ENCODE measurements around the gene HSDL1.

The HSDL1 gene

DNA sequence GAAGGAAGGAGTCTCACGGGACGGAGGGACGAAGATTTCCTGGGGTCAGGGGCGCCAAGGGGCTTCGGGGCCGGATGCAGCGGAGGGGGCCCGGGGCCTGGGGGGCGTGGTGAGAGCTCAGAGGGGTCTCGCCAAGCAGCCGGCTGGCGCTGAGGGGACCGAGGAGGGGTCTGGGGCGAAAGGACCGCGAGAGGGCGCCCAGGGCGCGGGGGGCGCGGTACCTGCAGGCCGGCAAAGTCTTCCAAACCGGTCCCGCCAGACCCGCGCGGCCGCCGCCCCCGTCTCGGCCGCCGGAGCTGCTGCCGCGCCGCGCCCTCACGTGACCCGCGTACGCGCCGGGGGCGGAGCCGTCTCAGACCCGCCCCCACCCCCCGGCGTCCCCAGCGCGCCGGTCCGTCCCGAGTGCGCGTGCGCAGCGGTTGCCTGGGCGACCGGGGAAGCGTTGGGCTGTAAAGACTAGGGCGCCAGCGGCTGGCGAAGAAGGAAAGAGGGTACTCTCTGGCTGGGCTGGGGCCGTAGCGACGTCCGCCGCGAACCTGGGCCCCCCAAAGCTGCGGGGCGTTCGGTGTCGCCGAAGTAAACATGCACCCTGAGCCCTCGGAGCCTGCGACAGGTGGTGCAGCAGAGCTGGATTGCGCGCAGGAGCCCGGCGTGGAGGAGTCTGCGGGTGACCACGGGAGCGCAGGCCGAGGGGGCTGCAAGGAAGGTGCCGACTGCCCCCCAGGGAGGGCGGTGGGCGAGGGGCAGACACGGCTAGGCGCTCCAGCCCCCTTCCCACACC, at the start of gene HSDL1, which contains the start of gene DNAAF1:
Gene HSDL1, minus strand, starts transcription at position 319 of the 781 bp plus-strand sequence. CDS start 13,856 bp downstream, outside the sequence.
Gene DNAAF1, plus strand, starts transcription at position 450 of the 781 bp plus-strand sequence. Its CDS starts 133 bp downstream, at position 583.
- peak within 1 kb of the TSS; percentile 73 for H3K27ac ChIP-seq
- ChIA-PET POLR2A (ENCODE audit: low non-redundant PET) (interaction anchor here (0.6 to 1.4 kb wide), 2 partner anchors 9 to 33 kb away, joined by 3 to 4 read pairs; no protein-coding TSS in a partner anchor), CTCF (interaction anchor here (0.6 to 1.0 kb wide), 5 partner anchors 25 to 292 kb away, joined by 3 to 4 read pairs (median 4); no protein-coding TSS in a partner anchor)
- no peak for TF ChIP-seq CTCF (conservative IDR thresholded peaks at IDR 0.05; ENCODE audit: low read depth)
- peak; percentile 98 for DNase-seq (ENCODE audit: low spot score)

GRCh38 chr16:84194018-84194417, 49.0 kb upstream of the HSDL1 start:
- TF ChIP-seq CTCF (conservative IDR thresholded peaks at IDR 0.05; ENCODE audit: low read depth) = no peak
- ChIA-PET CTCF (no interaction called here), POLR2A (ENCODE audit: low non-redundant PET) (no interaction called here)
- no peak overlapping the region for H3K27ac ChIP-seq
- no peak for DNase-seq (ENCODE audit: low spot score)

- TF ChIP-seq CTCF (conservative IDR thresholded peaks at IDR 0.05; ENCODE audit: low read depth) = no peak
- CTCF ChIA-PET = no interaction called here
- POLR2A ChIA-PET (ENCODE audit: low non-redundant PET) = no interaction called here
- DNase-seq (ENCODE audit: low spot score) = no peak
- no peak overlapping the region for H3K27ac ChIP-seq
Measured at GRCh38 chr16:84193480-84193879, 48.5 kb upstream of the HSDL1 start.

DNA sequence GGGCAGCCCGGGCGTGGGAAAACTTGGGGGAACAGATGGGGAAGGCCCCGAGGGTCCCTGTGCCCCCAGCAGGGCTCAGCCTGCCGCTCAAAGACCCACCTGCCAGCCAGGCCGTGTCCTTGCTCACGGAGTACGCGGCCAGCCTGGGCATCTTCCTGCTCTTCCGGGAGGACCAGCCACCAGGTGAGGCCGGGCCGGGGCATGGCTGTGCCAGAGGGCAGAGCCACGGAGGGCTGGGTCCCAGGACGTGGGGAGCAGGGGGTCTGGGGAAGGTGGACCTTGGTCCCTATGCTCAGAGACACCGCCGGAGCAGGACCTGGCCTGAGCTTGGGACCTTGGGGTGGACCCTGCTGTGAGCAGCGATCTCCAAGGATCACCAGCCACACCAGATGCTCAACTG, 46.5 kb upstream of the HSDL1 start:
- POLR2A ChIA-PET (ENCODE audit: low non-redundant PET) = no interaction called here
- no peak for DNase-seq (ENCODE audit: low spot score)
- CTCF ChIA-PET = interaction anchor here (0.5 kb wide), 1 partner anchor 108 kb away, joined by 3 read pairs; no protein-coding TSS in a partner anchor
- H3K27ac ChIP-seq = no peak overlapping the region
- no peak for TF ChIP-seq CTCF (conservative IDR thresholded peaks at IDR 0.05; ENCODE audit: low read depth)

DNA sequence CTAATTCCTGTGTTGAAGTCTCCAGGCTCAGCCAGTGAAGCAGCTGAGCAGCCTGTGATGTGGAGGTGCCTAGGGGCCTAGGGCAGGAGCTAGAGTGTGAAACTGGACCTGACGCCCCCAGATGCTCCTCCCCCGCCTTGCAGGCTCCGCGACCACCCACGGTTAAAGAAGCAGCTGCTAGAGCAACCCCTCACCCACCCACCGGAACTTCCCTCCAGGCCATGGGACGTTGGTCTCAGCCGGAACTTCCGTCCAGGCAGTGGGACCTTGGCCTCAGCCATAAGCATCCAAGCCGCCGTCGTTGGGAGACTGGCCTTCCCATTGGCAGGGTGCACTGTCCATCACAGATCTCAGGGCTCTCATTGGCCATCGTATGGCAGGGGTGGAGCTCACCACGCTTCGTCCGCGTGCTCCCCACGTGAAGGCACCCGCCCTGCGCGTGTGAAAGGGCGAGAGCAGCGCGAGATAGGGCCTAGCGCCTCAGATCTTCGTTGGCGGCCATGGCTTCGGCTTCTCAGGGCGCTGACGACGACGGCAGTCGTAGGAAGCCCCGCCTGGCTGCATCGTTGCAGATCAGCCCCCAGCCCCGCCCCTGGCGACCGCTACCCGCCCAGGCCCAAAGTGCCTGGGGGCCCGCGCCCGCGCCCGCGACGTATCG, 45.9 kb upstream of the HSDL1 start, which contains the start of gene ADAD2:
Gene ADAD2, plus strand, starts transcription at position 427 of the 658 bp plus-strand sequence. Its CDS starts 74 bp downstream, at position 501.
- no peak for TF ChIP-seq CTCF (conservative IDR thresholded peaks at IDR 0.05; ENCODE audit: low read depth)
- CTCF ChIA-PET = no interaction called here
- POLR2A ChIA-PET (ENCODE audit: low non-redundant PET) = no interaction called here
- DNase-seq (ENCODE audit: low spot score) = peak; percentile 35
- H3K27ac ChIP-seq = no peak within 1 kb of the TSS

DNA sequence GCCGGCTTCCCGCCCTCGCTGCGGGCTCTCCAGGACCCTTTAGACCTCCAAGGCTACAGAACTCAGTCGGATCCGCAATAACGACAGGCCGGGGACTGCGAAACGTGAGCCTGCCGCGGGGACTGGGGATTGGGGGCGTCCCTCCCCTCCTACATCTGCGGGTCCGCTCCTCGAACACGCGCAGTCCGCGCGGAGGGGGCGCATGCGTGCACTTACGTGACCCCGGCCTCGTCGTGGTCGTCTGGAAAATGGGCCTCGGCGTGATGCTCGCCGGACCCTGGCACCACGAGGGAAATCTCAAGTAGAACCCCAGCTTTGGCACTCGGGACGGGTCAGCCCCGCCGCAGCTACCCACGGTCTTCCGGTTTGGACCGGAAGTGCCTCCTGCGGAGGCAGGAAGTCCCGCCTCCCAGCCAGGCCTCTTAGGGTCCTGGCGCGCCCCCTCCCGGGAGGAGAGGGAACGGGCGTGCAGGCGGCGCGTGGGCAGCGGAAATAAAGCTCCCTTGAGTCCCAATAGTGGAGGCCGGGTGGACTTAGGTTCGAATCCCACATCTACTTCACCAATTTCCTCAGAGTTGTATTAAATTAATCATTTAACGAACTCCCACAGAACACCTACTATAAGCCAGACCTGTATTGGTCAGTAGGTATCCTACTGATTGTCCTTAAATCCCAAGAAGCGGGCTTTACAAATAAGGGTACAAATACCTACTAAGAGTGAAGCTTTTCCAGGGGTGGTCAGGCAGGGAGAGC, 41.9 kb upstream of the HSDL1 start, which contains the start of gene TAF1C:
Gene TAF1C, minus strand, starts transcription at position 373 of the 753 bp plus-strand sequence. CDS start 2,069 bp downstream, outside the sequence.
- POLR2A ChIA-PET (ENCODE audit: low non-redundant PET) = interaction anchor here (0.6 kb wide), 1 partner anchor 70 kb away, joined by 5 read pairs; the partner anchor contains the start of gene MBTPS1
- TF ChIP-seq CTCF (conservative IDR thresholded peaks at IDR 0.05; ENCODE audit: low read depth) = peak; percentile 96
- CTCF ChIA-PET = interaction anchor here (0.5 to 1.9 kb wide), 31 partner anchors 9 to 742 kb away, joined by 3 to 37 read pairs (median 4); partner anchors contain the start of gene MBTPS1
- H3K27ac ChIP-seq = peak within 1 kb of the TSS; percentile 66
- DNase-seq (ENCODE audit: low spot score) = peak; percentile 93

All from RWPE1 (cell line).